Right cardiac atrium (tissue), 5 donors: ENCODE results near the gene EIF2B1. TPM values are rescaled to one million over a fixed set of nuclear protein-coding genes. Genes with fewer than 3 reads are reported as not detected.
"Not testable (repeated sequence)": the region's sequence is repeated elsewhere in the genome, so short reads cannot be mapped to it uniquely, and the experiment has no call there.

Experiments used
- ATAC-seq, 2 donors: fragments of 200-7000 bp; cut with Tn5 transposase; one replicate each; pipeline versions ENCODE4 v1.8.0 to v1.9.1; 2020; ENCODE audit warnings: moderate library complexity in 2 of 2, mild to moderate bottlenecking in 1 of 2
- DNase-seq, 3 donors: peaks; one replicate each; pipeline ENCODE4 v3.0.0-alpha.2; 2020
- H3K27ac ChIP-seq: one replicate; pipeline ENCODE4 v1.5.1; 2013; ENCODE audit warnings: mild to moderate bottlenecking, low read length, control low read depth, moderate library complexity
- H3K27me3 ChIP-seq: one replicate; pipeline ENCODE4 v1.6.1; 2013; ENCODE audit not compliant: control insufficient read depth, insufficient read depth
- H3K4me1 ChIP-seq: one replicate; pipeline ENCODE4 v1.6.1; 2013; ENCODE audit warnings: low read length; ENCODE audit not compliant: control insufficient read depth, insufficient read depth
- H3K4me3 ChIP-seq: one replicate; pipeline ENCODE4 v1.5.1; 2013; ENCODE audit warnings: low read length, control low read depth
- H3K9me3 ChIP-seq: one replicate; pipeline ENCODE4 v1.6.1; 2013; ENCODE audit warnings: low read length; ENCODE audit not compliant: control insufficient read depth
- WGBS: extraction: QIAGEN DNeasy Blood & Tissue Kit; methylation state at CpG from one replicate; pipeline ENCODE4 v1.1.7; 2013; 5-methylcytosine and 5-hydroxymethylcytosine counted together
- intact Hi-C, 4 donors: fragments of 100-400 bp; cut with DNase I; formaldehyde crosslinking; loops; one replicate each; pipeline versions ENCODE4 v1.11.0 to v1.14.0; 2022 to 2023
- polyA plus RNA-seq: library from polyadenylated mRNA; stranded (reverse); fragments of 200-250 nt; gene quantifications from one replicate; pipeline ENCODE4 v1.2.3, GENCODE V29; 2013
- total RNA-seq, 4 donors: library from RNA; stranded (reverse); fragmentation: NEBNext Ultra II Directional; extraction: Animal tissue kit (Norgen Biotek cat#: 25700); gene quantifications; one replicate each; pipeline ENCODE4 v1.2.1, GENCODE V29; 2021
- donor health status: healthy with polysubstance abuse.
- donor health status: DM: no; HTN: yes; CAD: no.
- donor health status: DM: no; HTN: no; CAD: no.
- donor health status: DM: no; HTN: yes; CAD: no; lungs with severe emphysema.
- donor health status: DM: yes; HTN: yes; CAD: no.

The EIF2B1 gene
- total and polyA plus RNA-seq, 5 donors = 20.8 to 30.6 (median 29.0) TPM

GRCh38 chr12:123617580-123617979, 15.9 kb downstream of the EIF2B1 start:
- Histone ChIP-seq H3K4me1 (peaks cover 2% of the 10 kb centered on the region), H3K27ac (no peak overlapping the region), H3K27me3 (no peaks in the 10 kb centered on the region), H3K9me3 (no peaks in the 10 kb centered on the region), H3K4me3 (no peak overlapping the region)
- WGBS = 86% methylated on average over 13 of the region's 13 CpGs
- ATAC-seq (no peak), DNase-seq (no peak)
- intact Hi-C loops = no loop called here

GRCh38 chr12:123617144-123617543, 16.3 kb downstream of the EIF2B1 start:
- Histone ChIP-seq H3K4me1 (peaks cover 2% of the 10 kb centered on the region), H3K4me3 (no peak overlapping the region), H3K9me3 (no peaks in the 10 kb centered on the region), H3K27ac (no peak overlapping the region), H3K27me3 (no peaks in the 10 kb centered on the region)
- DNase-seq (no peak), ATAC-seq (no peak)
- 88% methylated on average over 3 of the region's 3 CpGs for WGBS
- intact Hi-C loops = no loop called here

GRCh38 chr12:123614531-123614930, 19.0 kb downstream of the EIF2B1 start:
- DNase-seq (peak; percentile 17 to 57 (median 52)), ATAC-seq (peak; percentile 60)
- Histone ChIP-seq H3K4me1 (peaks cover 2% of the 10 kb centered on the region), H3K4me3 (no peak overlapping the region), H3K27me3 (no peaks in the 10 kb centered on the region), H3K27ac (peak overlapping the region; percentile 45), H3K9me3 (no peaks in the 10 kb centered on the region)
- intact Hi-C loops = no loop called here
- 53% methylated on average over 4 of the region's 4 CpGs for WGBS

GRCh38 chr12:123614110-123614509, 19.4 kb downstream of the EIF2B1 start:
- Histone ChIP-seq H3K9me3 (no peaks in the 10 kb centered on the region), H3K4me1 (peaks cover 2% of the 10 kb centered on the region), H3K4me3 (no peak overlapping the region), H3K27me3 (no peaks in the 10 kb centered on the region), H3K27ac (peak overlapping the region; percentile 45)
- no peak for ATAC-seq
- 94% methylated on average over 2 of the region's 2 CpGs for WGBS
- intact Hi-C loops = no loop called here
- no peak for DNase-seq

- intact Hi-C loops = no loop called here
- Histone ChIP-seq H3K27ac (no peak overlapping the region), H3K9me3 (no peaks in the 10 kb centered on the region), H3K4me3 (no peak overlapping the region), H3K4me1 (no peaks in the 10 kb centered on the region), H3K27me3 (no peaks in the 10 kb centered on the region)
- DNase-seq (no peak), ATAC-seq (no peak)
- 88% methylated on average over 8 of the region's 8 CpGs for WGBS
These were observed 25.3 kb downstream of the EIF2B1 start for GRCh38 chr12:123608182-123608581.

GRCh38 chr12:123607756-123608155, 25.7 kb downstream of the EIF2B1 start:
- ATAC-seq (no peak), DNase-seq (no peak)
- Histone ChIP-seq H3K27me3 (no peaks in the 10 kb centered on the region), H3K27ac (no peak overlapping the region), H3K4me1 (peaks cover 3% of the 10 kb centered on the region), H3K4me3 (no peak overlapping the region), H3K9me3 (no peaks in the 10 kb centered on the region)
- WGBS = 72% methylated on average over 4 of the region's 4 CpGs
- intact Hi-C loops = no loop called here

- H3K9me3 ChIP-seq, ATAC-seq, H3K4me1 ChIP-seq, H3K27ac ChIP-seq, intact Hi-C loops, DNase-seq, H3K4me3 ChIP-seq, H3K27me3 ChIP-seq: not testable (repeated sequence)
- 90% methylated on average over 11 of the region's 11 CpGs for WGBS
These were observed 30.0 kb downstream of the EIF2B1 start for GRCh38 chr12:123603495-123603894.

- WGBS = 10% methylated on average over 7 of the region's 7 CpGs
- no peak for ATAC-seq
- H3K4me3 ChIP-seq = peak overlapping the region; percentile 74
- H3K4me1 ChIP-seq = peaks cover 3% of the 10 kb centered on the region
- intact Hi-C loops = no loop called here
- no peak for DNase-seq
- H3K27ac ChIP-seq = no peak overlapping the region
- H3K27me3 ChIP-seq = no peaks in the 10 kb centered on the region
- H3K9me3 ChIP-seq = no peaks in the 10 kb centered on the region
These were observed 30.8 kb downstream of the EIF2B1 start for GRCh38 chr12:123602651-123603195.

- H3K4me3 ChIP-seq = peak within 1 kb of the TSS; percentile 74
- under 1% methylated on average over 81 of the region's 81 CpGs for WGBS
- H3K9me3 ChIP-seq = no peaks in the 10 kb centered on the region
- peak; percentile 97 to 98 for ATAC-seq
- DNase-seq = peak; percentile 85 to 93 (median 93)
- peak within 1 kb of the TSS; percentile 59 for H3K27ac ChIP-seq
- intact Hi-C loops = no loop called here
- H3K27me3 ChIP-seq = no peaks in the 10 kb centered on the region
- peaks cover 3% of the 10 kb centered on the region for H3K4me1 ChIP-seq
These were observed 31.6 kb downstream of the EIF2B1 start, which contains the start of gene DDX55 for GRCh38 chr12:123601602-123602489. TSS of gene DDX55 (plus strand) at chr12:123602099. CDS start at chr12:123602149, 50 bp downstream.

GRCh38 chr12:123599721-123600120, 33.8 kb downstream of the EIF2B1 start:
- DNase-seq (no peak), ATAC-seq (no peak)
- intact Hi-C loops = no loop called here
- H3K4me3 ChIP-seq = no peak overlapping the region
- H3K4me1 ChIP-seq = peaks cover 3% of the 10 kb centered on the region
- no peak overlapping the region for H3K27ac ChIP-seq
- 93% methylated on average over 7 of the region's 7 CpGs for WGBS
- H3K9me3 ChIP-seq = no peaks in the 10 kb centered on the region
- no peaks in the 10 kb centered on the region for H3K27me3 ChIP-seq

GRCh38 chr12:123599310-123599709, 34.2 kb downstream of the EIF2B1 start:
- WGBS = 94% methylated on average over 1 of the region's 1 CpG
- Histone ChIP-seq H3K27me3 (no peaks in the 10 kb centered on the region), H3K4me3 (no peak overlapping the region), H3K4me1 (peaks cover 3% of the 10 kb centered on the region), H3K9me3 (no peaks in the 10 kb centered on the region), H3K27ac (no peak overlapping the region)
- ATAC-seq (no peak), DNase-seq (no peak)
- intact Hi-C loops = no loop called here
